ENCODE results near the gene TMEM140.
"Not testable (repeated sequence)": the region's sequence is repeated elsewhere in the genome, so short reads cannot be mapped to it uniquely, and the experiment has no call there.

Gene TMEM140

GRCh38 chr7:135195156-135195555 is 47.3 kb downstream of the TMEM140 start:
- DNase-seq (ENCODE audit: low spot score) = no peak

- DNase-seq (ENCODE audit: low spot score) = no peak
Measured at GRCh38 chr7:135195968-135196629, 48.2 kb downstream of the TMEM140 start.

GRCh38 chr7:135197343-135197742 is 49.5 kb downstream of the TMEM140 start:
- no peak for DNase-seq (ENCODE audit: low spot score)

GRCh38 chr7:135197906-135198655 is 50.2 kb downstream of the TMEM140 start:
- no peak for DNase-seq (ENCODE audit: low spot score)

GRCh38 chr7:135199439-135199838 is 51.6 kb downstream of the TMEM140 start:
- no peak for DNase-seq (ENCODE audit: low spot score)

GRCh38 chr7:135200821-135201331 is 53.0 kb downstream of the TMEM140 start:
- DNase-seq (ENCODE audit: low spot score) = no peak

- no peak for DNase-seq (ENCODE audit: low spot score)
Measured at GRCh38 chr7:135201350-135201749, 53.5 kb downstream of the TMEM140 start.

GRCh38 chr7:135204341-135204749 is 56.5 kb downstream of the TMEM140 start:
- no peak for DNase-seq (ENCODE audit: low spot score)

GRCh38 chr7:135204876-135205275 is 57.0 kb downstream of the TMEM140 start:
- no peak for DNase-seq (ENCODE audit: low spot score)

GRCh38 chr7:135205850-135206249 is 58.0 kb downstream of the TMEM140 start:
- no peak for DNase-seq (ENCODE audit: low spot score)

GRCh38 chr7:135206941-135207391 is 59.1 kb downstream of the TMEM140 start:
- DNase-seq (ENCODE audit: low spot score) = no peak

- DNase-seq (ENCODE audit: low spot score) = no peak
Measured at GRCh38 chr7:135207406-135208101, 59.7 kb downstream of the TMEM140 start.

- DNase-seq (ENCODE audit: low spot score) = no peak
Measured at GRCh38 chr7:135208102-135208793, 60.4 kb downstream of the TMEM140 start.

GRCh38 chr7:135209225-135209834 is 61.5 kb downstream of the TMEM140 start:
- no peak for DNase-seq (ENCODE audit: low spot score)

GRCh38 chr7:135210888-135211178 is 63.0 kb downstream of the TMEM140 start:
- DNase-seq (ENCODE audit: low spot score) = no peak

- peak; percentile 100 for DNase-seq (ENCODE audit: low spot score)
Measured at GRCh38 chr7:135211179-135211945, 63.5 kb downstream of the TMEM140 start, which contains the start of gene WDR91. Gene WDR91 (minus strand): TSS chr7:135211526. CDS start chr7:135211502, 24 bp downstream.

- DNase-seq (ENCODE audit: low spot score) = not testable (repeated sequence)
Measured at GRCh38 chr7:135211946-135212685, 64.2 kb downstream of the TMEM140 start.

GRCh38 chr7:135213831-135214230 is 66.0 kb downstream of the TMEM140 start:
- no peak for DNase-seq (ENCODE audit: low spot score)

- DNase-seq (ENCODE audit: low spot score) = no peak
Measured at GRCh38 chr7:135215180-135215579, 67.3 kb downstream of the TMEM140 start.

GRCh38 chr7:135215698-135216097 is 67.8 kb downstream of the TMEM140 start:
- DNase-seq (ENCODE audit: low spot score) = no peak

Measured in iPS-NIHi11 (cell line).